GM12878 (cell line): ENCODE measurements around the gene CXADR.

Experiments
- EZH2 ChIP-seq: IDR thresholded peaks from 2 replicates; pipeline ENCODE4 v1.6.1; 2012; ENCODE audit warnings: low read depth, mild to moderate bottlenecking, control low read depth, inconsistent platforms, low read length, borderline replicate concordance; ENCODE audit not compliant: control insufficient read depth
- FOXK2 ChIP-seq: fragments of 450-650 bp; IDR thresholded peaks from 2 replicates; pipeline ENCODE4 v1.6.1; 2017; ENCODE audit warnings: mild to moderate bottlenecking, moderate library complexity
- JUND ChIP-seq: IDR thresholded peaks from 2 replicates; pipeline ENCODE4 v1.6.1; 2012; ENCODE audit warnings: low read depth, mild to moderate bottlenecking, low read length, improper control_type of control experiment, moderate library complexity
- MXI1 ChIP-seq: fragments of 150-350 bp; IDR thresholded peaks from 2 replicates; pipeline ENCODE4 v1.6.1; 2011; ENCODE audit warnings: low read depth, mild to moderate bottlenecking, inconsistent platforms, low read length, improper control_type of control experiment
- NFYB ChIP-seq: IDR thresholded peaks from 2 replicates; pipeline ENCODE4 v1.6.1; 2011; ENCODE audit warnings: low read depth, mild to moderate bottlenecking, low read length, improper control_type of control experiment, moderate library complexity; ENCODE audit not compliant: insufficient read depth
- POLR2AphosphoS5 ChIP-seq: IDR thresholded peaks from 2 replicates; pipeline ENCODE4 v1.6.1; 2011; ENCODE audit warnings: mild to moderate bottlenecking, low read length, inconsistent platforms
- RBBP5 ChIP-seq: fragments of 200-600 bp; sonication (generic); conservative IDR thresholded peaks from 2 replicates; pipeline ENCODE4 v1.6.1; 2016
- SIN3A ChIP-seq: IDR thresholded peaks from 2 replicates; pipeline ENCODE4 v1.6.1; 2012; ENCODE audit warnings: low read depth, low read length, improper control_type of control experiment
- SREBF2 ChIP-seq: IDR thresholded peaks from 2 replicates; pipeline ENCODE4 v1.6.1; 2012; ENCODE audit warnings: mild to moderate bottlenecking, low read length
- SRF ChIP-seq, 2 experiments: IDR thresholded peaks; 2 replicates each; pipeline ENCODE4 v1.6.1; 2011; ENCODE audit warnings: low read depth in 2 of 2, low read length in 2 of 2, mild to moderate bottlenecking in 1 of 2, moderate library complexity in 1 of 2
- TF ChIP-seq, protein P1 (sequence below), 3 experiments: IDR thresholded peaks in 2 of 3; conservative IDR thresholded peaks in 1 of 3; 2 replicates each; pipeline ENCODE4 v1.5.1; 2011; ENCODE audit warnings: low read depth in 3 of 3, low read length in 3 of 3, mild to moderate bottlenecking in 3 of 3, control low read depth in 2 of 3, moderate library complexity in 2 of 3, inconsistent platforms in 1 of 3, mixed read lengths in 1 of 3; ENCODE audit not compliant: control insufficient read depth in 2 of 3, insufficient read depth in 1 of 3; ENCODE audit errors: extremely low read depth in 1 of 3

DNA sequence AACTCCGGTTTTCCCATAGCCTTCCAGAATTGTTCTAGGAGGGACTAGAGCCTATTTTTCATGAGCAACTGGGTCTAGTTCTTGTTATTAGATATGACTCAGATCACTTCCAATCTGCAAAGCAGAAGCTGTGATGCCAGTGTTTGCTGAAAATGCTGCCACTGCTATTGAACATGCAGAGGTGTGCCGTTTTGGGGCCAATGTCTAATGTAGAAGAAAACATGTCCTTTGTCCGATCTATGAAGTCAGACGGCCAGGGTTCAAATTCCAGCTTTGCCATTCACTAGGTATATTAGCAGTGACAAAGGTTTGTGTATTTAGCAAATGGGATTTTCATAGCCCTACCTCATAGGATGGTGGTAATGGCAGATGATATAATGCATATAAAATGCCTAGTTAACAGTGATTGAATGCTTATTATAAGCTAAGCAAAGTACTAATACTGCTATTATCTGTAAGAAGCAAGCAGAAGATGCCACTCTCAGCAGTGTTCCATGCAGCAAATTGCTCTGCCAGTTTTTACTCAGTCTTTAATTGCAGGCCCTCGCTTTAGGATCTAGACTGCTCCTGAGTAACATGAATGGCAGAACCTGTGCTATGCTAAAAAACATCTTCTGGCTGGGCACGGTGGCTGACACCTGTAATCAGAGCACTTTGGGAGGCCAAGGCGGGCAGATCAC, 40.1 kb upstream of the CXADR start:
- no peak for TF ChIP-seq EZH2
- no peak for TF ChIP-seq SRF (IDR thresholded peaks at IDR 0.05; ENCODE audit: low read depth in 2 of 2, low read length in 2 of 2)
- no peak for TF ChIP-seq MXI1
- TF ChIP-seq, protein P1, sequence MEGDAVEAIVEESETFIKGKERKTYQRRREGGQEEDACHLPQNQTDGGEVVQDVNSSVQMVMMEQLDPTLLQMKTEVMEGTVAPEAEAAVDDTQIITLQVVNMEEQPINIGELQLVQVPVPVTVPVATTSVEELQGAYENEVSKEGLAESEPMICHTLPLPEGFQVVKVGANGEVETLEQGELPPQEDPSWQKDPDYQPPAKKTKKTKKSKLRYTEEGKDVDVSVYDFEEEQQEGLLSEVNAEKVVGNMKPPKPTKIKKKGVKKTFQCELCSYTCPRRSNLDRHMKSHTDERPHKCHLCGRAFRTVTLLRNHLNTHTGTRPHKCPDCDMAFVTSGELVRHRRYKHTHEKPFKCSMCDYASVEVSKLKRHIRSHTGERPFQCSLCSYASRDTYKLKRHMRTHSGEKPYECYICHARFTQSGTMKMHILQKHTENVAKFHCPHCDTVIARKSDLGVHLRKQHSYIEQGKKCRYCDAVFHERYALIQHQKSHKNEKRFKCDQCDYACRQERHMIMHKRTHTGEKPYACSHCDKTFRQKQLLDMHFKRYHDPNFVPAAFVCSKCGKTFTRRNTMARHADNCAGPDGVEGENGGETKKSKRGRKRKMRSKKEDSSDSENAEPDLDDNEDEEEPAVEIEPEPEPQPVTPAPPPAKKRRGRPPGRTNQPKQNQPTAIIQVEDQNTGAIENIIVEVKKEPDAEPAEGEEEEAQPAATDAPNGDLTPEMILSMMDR (IDR thresholded peaks at IDR 0.05 in 2 of 3, conservative IDR thresholded peaks at IDR 0.05 in 1 of 3; ENCODE audit: control insufficient read depth in 2 of 3, extremely low read depth in 1 of 3, insufficient read depth in 1 of 3, low read depth in 3 of 3, low read length in 3 of 3) = no peak
- TF ChIP-seq POLR2AphosphoS5 = no peak
- TF ChIP-seq NFYB = no peak
- no peak for TF ChIP-seq SIN3A
- TF ChIP-seq RBBP5 = no peak
- no peak for TF ChIP-seq JUND
- no peak for TF ChIP-seq FOXK2
- no peak for TF ChIP-seq SREBF2
